MM.1S (cell line): ENCODE results near the gene NOL11.

Experiments
- DNase-seq: peaks from one replicate; pipeline ENCODE4 v3.0.0-alpha.2; 2015
- H2AFZ ChIP-seq: fragments of 300-600 bp; sonication (generic); 2 replicates; pipeline ENCODE4 v1.6.0; 2016; ENCODE audit warnings: antibody characterized with exemption, low read length
- H3F3A ChIP-seq: fragments of 300-600 bp; sonication (generic); 2 replicates; pipeline ENCODE4 v1.6.1; 2016; ENCODE audit warnings: mild to moderate bottlenecking, antibody characterized with exemption, low read length, moderate library complexity, mixed read lengths; ENCODE audit not compliant: insufficient read depth
- H3K27ac ChIP-seq: fragments of 300-600 bp; sonication (generic); 2 replicates; pipeline ENCODE4 v1.5.1; 2016; ENCODE audit warnings: mild to moderate bottlenecking, low read length
- H3K27me3 ChIP-seq: fragments of 300-600 bp; sonication (generic); replicated peaks from 2 replicates; pipeline ENCODE4 v1.6.0; 2016; ENCODE audit warnings: low read length; ENCODE audit not compliant: insufficient read depth
- H3K36me3 ChIP-seq: fragments of 300-600 bp; sonication (generic); replicated peaks from 2 replicates; pipeline ENCODE4 v1.6.1; 2016; ENCODE audit warnings: mild to moderate bottlenecking, low read length, mixed read lengths; ENCODE audit not compliant: insufficient read depth
- H3K4me1 ChIP-seq: fragments of 300-600 bp; sonication (generic); 2 replicates; pipeline ENCODE4 v1.6.1; 2016; ENCODE audit warnings: low read length, mixed read lengths
- H3K4me2 ChIP-seq: fragments of 300-600 bp; sonication (generic); 2 replicates; pipeline ENCODE4 v1.6.0; 2016; ENCODE audit warnings: low read depth, low read length
- H3K4me3 ChIP-seq: fragments of 300-600 bp; sonication (generic); 2 replicates; pipeline ENCODE4 v1.5.1; 2016; ENCODE audit warnings: low read length, mixed read lengths
- H3K79me2 ChIP-seq: fragments of 300-600 bp; sonication (generic); 2 replicates; pipeline ENCODE4 v1.6.1; 2016; ENCODE audit warnings: mixed run types, low read length, mixed read lengths
- H3K9ac ChIP-seq: fragments of 300-600 bp; sonication (generic); 2 replicates; pipeline ENCODE4 v1.6.1; 2016; ENCODE audit warnings: low read length, mixed read lengths
- H3K9me2 ChIP-seq: fragments of 300-600 bp; sonication (generic); replicated peaks from 2 replicates; pipeline ENCODE4 v1.6.1; 2016; ENCODE audit warnings: mild to moderate bottlenecking, low read length, mixed read lengths; ENCODE audit not compliant: insufficient read depth
- H3K9me3 ChIP-seq: fragments of 300-600 bp; sonication (generic); replicated peaks from 2 replicates; pipeline ENCODE4 v1.6.1; 2016; ENCODE audit warnings: mild to moderate bottlenecking, low read length, mixed read lengths; ENCODE audit not compliant: insufficient read depth
- H4K20me1 ChIP-seq: fragments of 300-600 bp; sonication (generic); 2 replicates; pipeline ENCODE4 v1.6.1; 2016; ENCODE audit warnings: mild to moderate bottlenecking, low read length, moderate library complexity, mixed read lengths; ENCODE audit not compliant: insufficient read depth
- EZH2 ChIP-seq: fragments of 300-600 bp; sonication (generic); optimal IDR thresholded peaks from 2 replicates; pipeline ENCODE3; 2017; ENCODE audit warnings: low read depth, mild to moderate bottlenecking, antibody characterized with exemption, low read length, mixed read lengths
- EZH2phosphoT487 ChIP-seq: fragments of 300-600 bp; sonication (generic); IDR thresholded peaks from 2 replicates; pipeline ENCODE4 v1.6.1; 2018; ENCODE audit warnings: antibody characterized with exemption, low read length
- TF ChIP-seq, protein P1 (sequence below): fragments of 300-600 bp; sonication (generic); IDR thresholded peaks from 2 replicates; pipeline ENCODE4 v1.5.1; 2016; ENCODE audit warnings: antibody characterized with exemption, low read length, mixed read lengths

The NOL11 gene

DNA sequence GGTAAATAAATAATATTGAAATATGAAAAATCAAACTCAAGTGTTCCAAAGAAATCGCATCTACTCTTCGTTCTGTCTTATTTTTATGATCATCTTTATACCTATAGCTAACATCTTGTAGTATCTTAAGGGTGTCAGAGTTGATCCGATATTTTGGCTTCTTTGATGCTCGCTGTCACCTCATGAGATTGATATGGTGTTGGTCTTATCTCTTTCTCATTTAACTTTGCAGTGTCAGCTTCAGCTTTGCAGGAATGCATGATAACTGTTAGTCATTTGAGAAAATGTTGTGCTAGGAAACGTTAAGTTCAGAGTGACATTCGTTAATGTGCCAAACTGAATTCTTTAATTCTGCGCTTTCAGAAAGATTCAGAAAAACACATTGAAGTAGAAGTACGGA is 19.4 kb downstream of the NOL11 start:
- H4K20me1 ChIP-seq: no peaks in the 10 kb centered on the region
- no peaks in the 10 kb centered on the region for H3K27me3 ChIP-seq
- H3K4me3 ChIP-seq: no peak overlapping the region
- no peak overlapping the region for H3K9ac ChIP-seq
- no peak overlapping the region for H3K27ac ChIP-seq
- no peaks in the 10 kb centered on the region for H3K9me3 ChIP-seq
- peaks cover 9% of the 10 kb centered on the region; the same call in 1 of the 2 replicates for H3K36me3 ChIP-seq
- H3K79me2 ChIP-seq: peaks cover 18% of the 10 kb centered on the region; the same call in 1 of the 2 replicates
- no peaks in the 10 kb centered on the region for H3K9me2 ChIP-seq
- no peaks in the 10 kb centered on the region for H3K4me1 ChIP-seq
- TF ChIP-seq EZH2 (no peak), EZH2phosphoT487 (no peak)
- TF ChIP-seq, protein P1, sequence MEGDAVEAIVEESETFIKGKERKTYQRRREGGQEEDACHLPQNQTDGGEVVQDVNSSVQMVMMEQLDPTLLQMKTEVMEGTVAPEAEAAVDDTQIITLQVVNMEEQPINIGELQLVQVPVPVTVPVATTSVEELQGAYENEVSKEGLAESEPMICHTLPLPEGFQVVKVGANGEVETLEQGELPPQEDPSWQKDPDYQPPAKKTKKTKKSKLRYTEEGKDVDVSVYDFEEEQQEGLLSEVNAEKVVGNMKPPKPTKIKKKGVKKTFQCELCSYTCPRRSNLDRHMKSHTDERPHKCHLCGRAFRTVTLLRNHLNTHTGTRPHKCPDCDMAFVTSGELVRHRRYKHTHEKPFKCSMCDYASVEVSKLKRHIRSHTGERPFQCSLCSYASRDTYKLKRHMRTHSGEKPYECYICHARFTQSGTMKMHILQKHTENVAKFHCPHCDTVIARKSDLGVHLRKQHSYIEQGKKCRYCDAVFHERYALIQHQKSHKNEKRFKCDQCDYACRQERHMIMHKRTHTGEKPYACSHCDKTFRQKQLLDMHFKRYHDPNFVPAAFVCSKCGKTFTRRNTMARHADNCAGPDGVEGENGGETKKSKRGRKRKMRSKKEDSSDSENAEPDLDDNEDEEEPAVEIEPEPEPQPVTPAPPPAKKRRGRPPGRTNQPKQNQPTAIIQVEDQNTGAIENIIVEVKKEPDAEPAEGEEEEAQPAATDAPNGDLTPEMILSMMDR: no peak
- H3K4me2 ChIP-seq: no peak overlapping the region
- 0 out of 2 replicates have a peak, but pooled peaks cover 3% of the 10 kb centered on the region for H3F3A ChIP-seq
- no peak for DNase-seq
- no peak overlapping the region for H2AFZ ChIP-seq

DNA sequence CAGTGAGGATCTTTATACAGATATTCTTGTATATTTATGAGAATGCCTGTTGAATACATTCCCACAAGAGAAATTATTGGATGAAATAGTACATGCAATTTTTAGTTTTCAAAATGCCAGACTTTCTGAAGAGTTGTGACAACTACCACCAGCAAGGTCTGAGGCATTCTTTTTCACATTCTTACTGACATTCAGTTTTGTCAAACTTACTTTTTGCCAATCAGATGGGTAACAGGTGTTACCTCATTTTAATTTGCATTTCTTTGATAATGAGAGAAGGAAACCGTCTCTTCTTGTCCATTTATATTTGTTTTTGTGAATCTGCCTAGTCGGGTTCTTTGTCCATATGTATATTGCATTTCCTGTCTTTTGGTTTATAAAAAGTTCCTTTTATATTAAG is 24.3 kb downstream of the NOL11 start:
- Histone ChIP-seq H4K20me1 (no peaks in the 10 kb centered on the region), H2AFZ (no peak overlapping the region), H3F3A (0 out of 2 replicates have a peak, but pooled peaks cover 3% of the 10 kb centered on the region), H3K4me2 (no peak overlapping the region), H3K4me3 (no peak overlapping the region), H3K79me2 (peaks cover 3% of the 10 kb centered on the region; the same call in 1 of the 2 replicates), H3K9me2 (no peaks in the 10 kb centered on the region), H3K27ac (no peak overlapping the region), H3K9ac (no peak overlapping the region), H3K27me3 (no peaks in the 10 kb centered on the region), H3K9me3 (no peaks in the 10 kb centered on the region), H3K36me3 (peaks cover 19% of the 10 kb centered on the region; the same call in 1 of the 2 replicates), H3K4me1 (no peaks in the 10 kb centered on the region)
- TF ChIP-seq, protein P1: no peak
- TF ChIP-seq EZH2 (no peak), EZH2phosphoT487 (no peak)
- DNase-seq: no peak

DNA sequence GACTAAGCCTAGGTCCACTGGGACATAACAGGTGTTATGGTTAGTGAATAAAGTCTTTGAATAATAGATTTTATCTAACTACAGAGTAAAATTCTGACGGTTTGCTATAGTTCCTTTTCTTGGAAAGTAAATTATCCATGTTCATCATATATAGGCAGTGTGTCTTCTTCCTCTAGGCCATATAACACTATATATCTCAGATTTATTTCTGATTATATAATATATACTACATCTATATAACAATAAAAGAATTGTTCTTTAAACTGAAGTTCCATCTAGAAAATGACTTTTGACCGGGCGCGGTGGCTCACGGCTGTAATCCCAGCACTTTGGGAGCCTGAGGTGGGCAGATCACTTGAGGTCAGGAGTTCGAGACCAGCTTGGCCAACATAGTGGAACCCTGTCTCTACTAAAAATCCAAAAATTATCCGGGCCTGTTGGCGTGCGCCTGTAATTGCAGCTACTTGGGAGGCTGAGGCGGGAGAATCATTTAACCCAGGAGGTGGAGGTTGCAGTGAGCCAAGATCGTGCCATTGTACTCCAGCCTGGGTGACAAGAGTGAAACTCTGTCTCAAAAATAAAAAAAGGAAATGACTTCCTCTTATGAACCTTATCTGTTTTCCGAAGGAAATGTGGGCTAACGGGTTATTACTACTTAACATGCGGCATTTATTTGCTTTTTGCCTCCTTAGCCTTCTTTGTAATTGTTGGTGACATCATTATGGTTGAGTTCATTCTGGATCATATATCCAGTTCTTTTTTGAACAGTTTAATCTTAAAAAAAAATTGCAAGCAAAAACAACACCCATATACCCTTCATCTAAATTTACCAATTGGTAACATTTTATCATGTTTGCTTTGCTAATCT is 29.2 kb downstream of the NOL11 start:
- Histone ChIP-seq H3F3A (no peaks in the 10 kb centered on the region), H3K9ac (no peak overlapping the region), H2AFZ (no peak overlapping the region), H3K36me3 (peaks cover 9% of the 10 kb centered on the region; the same call in 1 of the 2 replicates), H3K4me2 (no peak overlapping the region), H3K4me1 (no peaks in the 10 kb centered on the region), H3K9me2 (no peaks in the 10 kb centered on the region), H3K9me3 (no peaks in the 10 kb centered on the region), H3K27ac (no peak overlapping the region), H3K79me2 (no peaks in the 10 kb centered on the region), H3K4me3 (no peak overlapping the region), H3K27me3 (no peaks in the 10 kb centered on the region), H4K20me1 (no peaks in the 10 kb centered on the region)
- TF ChIP-seq EZH2 (no peak), EZH2phosphoT487 (no peak)
- TF ChIP-seq, protein P1: no peak
- DNase-seq: no peak
